IPS DF 6.9 (cell line): ENCODE data around the gene DYNC1I1.

ENCODE experiments used
- DNase-seq: peaks from one replicate; pipeline ENCODE4 v3.0.0-alpha.2; 2013; ENCODE audit warnings: low read depth, low spot score
- H3K27ac ChIP-seq: one replicate; pipeline ENCODE4 v1.5.1; 2013; ENCODE audit warnings: low read length, control low read depth
- H3K27me3 ChIP-seq: 2 replicates; pipeline ENCODE4 v1.6.1; 2013; ENCODE audit warnings: mild to moderate bottlenecking, low read length; ENCODE audit not compliant: control insufficient read depth, insufficient read depth
- H3K36me3 ChIP-seq: 2 replicates; pipeline ENCODE4 v1.6.1; 2013; ENCODE audit warnings: low read length; ENCODE audit not compliant: control insufficient read depth, insufficient read depth
- H3K4me1 ChIP-seq: 2 replicates; pipeline ENCODE4 v1.6.1; 2013; ENCODE audit warnings: low read length; ENCODE audit not compliant: control insufficient read depth, insufficient read depth
- H3K4me3 ChIP-seq: 2 replicates; pipeline ENCODE4 v1.5.1; 2013; ENCODE audit warnings: mild to moderate bottlenecking, low read length
- H3K9me3 ChIP-seq: 2 replicates; pipeline ENCODE4 v1.6.1; 2013; ENCODE audit warnings: low read length, inconsistent platforms; ENCODE audit not compliant: control insufficient read depth, insufficient read depth
- WGBS: extraction: QIAGEN DNeasy Blood & Tissue Kit; methylation state at CpG from one replicate; pipeline ENCODE4 v1.1.7; 2013; ENCODE audit warnings: mixed read lengths, missing lambda C conversion rate; ENCODE audit not compliant: insufficient read length, insufficient coverage; 5-methylcytosine and 5-hydroxymethylcytosine counted together

Gene DYNC1I1

GRCh38 chr7:96059075-96059474 is 286.7 kb downstream of the DYNC1I1 start:
- no peak overlapping the region for H3K27ac ChIP-seq
- no peaks in the 10 kb centered on the region for H3K36me3 ChIP-seq
- no peaks in the 10 kb centered on the region for H3K27me3 ChIP-seq
- no peak overlapping the region for H3K4me3 ChIP-seq
- H3K9me3 ChIP-seq = no peaks in the 10 kb centered on the region
- no peaks in the 10 kb centered on the region; the same call in 1 of the 2 replicates for H3K4me1 ChIP-seq
- WGBS = no CpG with 5 or more reads among the region's 1 CpG
- DNase-seq = no peak

DNA sequence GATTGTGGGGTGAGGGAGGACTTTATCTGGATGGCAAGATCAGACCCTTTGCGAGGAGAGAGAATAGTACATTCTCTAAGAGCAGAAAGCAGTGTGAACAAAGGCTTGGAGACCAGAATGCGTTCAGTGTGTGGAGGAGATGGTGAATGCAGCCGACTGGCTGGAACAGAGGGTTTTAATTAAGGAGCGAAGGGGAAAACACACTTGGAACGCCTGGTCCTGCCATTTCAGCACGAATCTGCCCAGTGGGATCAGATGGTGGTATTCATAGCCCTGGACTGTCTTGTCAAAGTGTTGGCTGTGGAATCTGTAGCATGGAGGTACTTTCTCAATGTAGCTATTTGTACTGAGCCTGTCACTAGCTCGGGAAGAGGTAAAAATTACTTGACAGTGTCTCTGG is 288.7 kb downstream of the DYNC1I1 start:
- no peaks in the 10 kb centered on the region for H3K9me3 ChIP-seq
- no CpG with 5 or more reads among the region's 7 CpGs for WGBS
- H3K27me3 ChIP-seq = no peaks in the 10 kb centered on the region
- H3K4me1 ChIP-seq = no peaks in the 10 kb centered on the region; the same call in 1 of the 2 replicates
- H3K27ac ChIP-seq = no peak overlapping the region
- no peak for DNase-seq
- no peaks in the 10 kb centered on the region for H3K36me3 ChIP-seq
- no peak overlapping the region for H3K4me3 ChIP-seq

DNA sequence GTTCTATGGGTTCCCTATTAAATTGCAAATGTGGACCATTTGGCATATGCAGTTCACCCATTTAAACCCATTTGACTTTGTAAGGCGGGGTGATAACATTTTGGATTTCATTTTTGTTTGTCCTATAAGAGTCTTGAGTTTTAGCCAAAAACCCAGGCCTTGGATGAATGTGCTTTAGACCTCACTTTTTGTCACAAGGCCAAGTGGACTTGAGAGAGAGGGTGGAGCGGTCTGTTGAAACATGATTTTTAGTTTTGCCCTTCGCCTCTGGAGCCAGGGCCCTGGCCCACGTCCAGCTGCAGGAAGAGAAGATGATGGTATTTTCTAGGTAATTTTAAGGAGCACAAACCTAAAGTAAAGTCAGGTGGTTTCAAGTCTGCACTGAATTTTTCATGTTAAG is 289.5 kb downstream of the DYNC1I1 start:
- DNase-seq = no peak
- no peaks in the 10 kb centered on the region; the same call in 1 of the 2 replicates for H3K4me1 ChIP-seq
- no peaks in the 10 kb centered on the region for H3K9me3 ChIP-seq
- H3K4me3 ChIP-seq = no peak overlapping the region
- H3K36me3 ChIP-seq = no peaks in the 10 kb centered on the region
- no peaks in the 10 kb centered on the region for H3K27me3 ChIP-seq
- H3K27ac ChIP-seq = no peak overlapping the region
- no CpG with 5 or more reads among the region's 4 CpGs for WGBS

DNA sequence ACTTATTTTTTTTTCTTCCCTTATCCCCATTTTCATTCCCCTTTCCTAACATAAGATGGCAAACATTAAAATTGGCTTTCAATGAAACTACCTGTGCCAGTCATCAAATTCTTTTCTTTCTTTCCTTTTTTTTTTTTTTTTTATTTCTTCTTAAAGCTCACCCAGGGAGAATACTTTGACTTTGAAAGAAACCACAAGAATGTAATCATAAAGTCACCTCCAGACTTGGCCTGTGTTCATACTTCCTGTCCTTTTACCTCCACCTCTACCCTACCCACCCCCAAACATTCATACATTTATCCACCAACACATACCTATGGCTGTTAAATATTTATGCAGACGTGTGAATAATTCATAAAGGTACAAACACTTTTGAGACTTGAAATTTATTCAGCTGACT is 295.0 kb downstream of the DYNC1I1 start:
- Histone ChIP-seq H3K9me3 (no peaks in the 10 kb centered on the region), H3K27me3 (no peaks in the 10 kb centered on the region), H3K36me3 (no peaks in the 10 kb centered on the region), H3K4me3 (no peak overlapping the region), H3K4me1 (no peaks in the 10 kb centered on the region), H3K27ac (no peak overlapping the region)
- DNase-seq = no peak
- 100% methylated on average over 1 of the region's 1 CpG for WGBS

GRCh38 chr7:96069401-96069800 is 297.0 kb downstream of the DYNC1I1 start:
- H3K27ac ChIP-seq = no peak overlapping the region
- H3K4me1 ChIP-seq = no peaks in the 10 kb centered on the region
- H3K36me3 ChIP-seq = no peaks in the 10 kb centered on the region
- WGBS = no CpG with 5 or more reads among the region's 3 CpGs
- H3K4me3 ChIP-seq = no peak overlapping the region
- no peaks in the 10 kb centered on the region for H3K27me3 ChIP-seq
- H3K9me3 ChIP-seq = no peaks in the 10 kb centered on the region
- DNase-seq = no peak

DNA sequence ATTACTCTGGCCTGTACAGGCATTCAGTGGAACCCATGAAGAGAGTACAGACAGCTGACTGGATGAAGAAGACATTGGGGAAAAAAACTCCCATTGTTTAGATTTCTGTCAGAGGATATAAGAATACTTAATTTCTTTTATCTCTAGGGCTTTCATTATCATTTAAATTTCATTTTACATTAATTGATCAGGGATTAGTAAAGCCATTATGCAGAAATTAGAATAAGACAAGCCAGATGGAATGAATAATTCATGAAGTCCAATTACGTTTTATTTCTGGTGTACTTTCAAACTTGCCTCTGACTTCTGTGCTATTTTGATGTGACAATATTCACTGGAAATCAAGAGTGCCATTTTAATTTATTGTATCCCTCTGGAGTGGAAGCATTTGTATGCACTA is 302.5 kb downstream of the DYNC1I1 start:
- no CpG with 5 or more reads among the region's 1 CpG for WGBS
- Histone ChIP-seq H3K9me3 (no peaks in the 10 kb centered on the region), H3K27me3 (peaks cover 8% of the 10 kb centered on the region; the same call in 1 of the 2 replicates), H3K36me3 (no peaks in the 10 kb centered on the region), H3K4me1 (no peaks in the 10 kb centered on the region), H3K27ac (no peak overlapping the region), H3K4me3 (no peak overlapping the region)
- no peak for DNase-seq

DNA sequence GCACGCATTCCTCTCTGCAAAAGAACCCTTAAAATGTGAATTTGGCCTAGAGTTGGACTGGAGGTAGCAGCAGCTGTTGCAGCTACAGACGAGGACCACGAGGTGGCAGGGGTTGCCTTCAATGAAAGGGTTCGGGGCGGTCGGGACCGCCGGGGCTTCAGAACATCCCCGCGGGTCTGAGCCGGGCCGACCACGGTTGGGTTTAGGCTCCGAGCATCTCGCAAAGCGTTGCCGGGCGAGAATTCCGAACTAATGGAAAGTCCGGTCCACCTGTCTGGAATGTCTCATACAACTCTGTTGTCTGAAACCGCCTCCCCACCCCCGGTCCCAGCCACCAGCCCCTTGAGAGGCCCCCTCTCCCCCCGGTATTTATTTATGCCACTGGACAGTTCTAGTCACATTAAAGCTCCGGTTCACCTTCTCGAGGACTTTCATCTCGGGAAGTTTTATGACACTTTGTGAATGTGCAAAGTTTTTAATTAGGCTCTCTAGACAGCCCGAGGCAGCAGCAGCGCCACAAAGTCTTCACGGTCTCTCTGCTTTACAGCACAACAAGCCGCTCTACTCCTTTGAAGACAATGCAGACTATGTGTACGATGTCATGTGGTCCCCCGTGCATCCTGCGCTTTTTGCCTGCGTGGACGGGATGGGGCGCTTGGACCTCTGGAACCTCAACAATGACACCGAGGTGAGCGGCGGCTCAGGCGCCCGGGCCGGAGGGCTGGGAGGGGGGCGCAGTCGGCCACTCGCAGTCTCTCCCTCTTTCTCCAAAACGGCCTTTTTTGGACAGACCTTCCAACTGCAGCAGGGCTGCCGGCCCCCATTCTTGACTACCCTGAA is 303.4 kb downstream of the DYNC1I1 start:
- Histone ChIP-seq H3K4me3 (peak overlapping the region; percentile 36; the same call in 1 of the 2 replicates), H3K27me3 (peaks cover 8% of the 10 kb centered on the region; the same call in 1 of the 2 replicates), H3K36me3 (no peaks in the 10 kb centered on the region), H3K9me3 (no peaks in the 10 kb centered on the region), H3K27ac (no peak overlapping the region), H3K4me1 (no peaks in the 10 kb centered on the region)
- no peak for DNase-seq
- WGBS = no CpG with 5 or more reads among the region's 47 CpGs

- WGBS = no CpG with 5 or more reads among the region's 10 CpGs
- peak overlapping the region; percentile 36; the same call in 1 of the 2 replicates for H3K4me3 ChIP-seq
- peaks cover 8% of the 10 kb centered on the region; the same call in 1 of the 2 replicates for H3K27me3 ChIP-seq
- H3K9me3 ChIP-seq = no peaks in the 10 kb centered on the region
- DNase-seq = no peak
- no peaks in the 10 kb centered on the region for H3K36me3 ChIP-seq
- H3K4me1 ChIP-seq = no peaks in the 10 kb centered on the region
- no peak overlapping the region for H3K27ac ChIP-seq
These were observed 304.0 kb downstream of the DYNC1I1 start for GRCh38 chr7:96076350-96076707.

GRCh38 chr7:96080027-96080426 is 307.7 kb downstream of the DYNC1I1 start:
- no CpG with 5 or more reads among the region's 6 CpGs for WGBS
- DNase-seq = no peak
- H3K4me1 ChIP-seq = no peaks in the 10 kb centered on the region

DNA sequence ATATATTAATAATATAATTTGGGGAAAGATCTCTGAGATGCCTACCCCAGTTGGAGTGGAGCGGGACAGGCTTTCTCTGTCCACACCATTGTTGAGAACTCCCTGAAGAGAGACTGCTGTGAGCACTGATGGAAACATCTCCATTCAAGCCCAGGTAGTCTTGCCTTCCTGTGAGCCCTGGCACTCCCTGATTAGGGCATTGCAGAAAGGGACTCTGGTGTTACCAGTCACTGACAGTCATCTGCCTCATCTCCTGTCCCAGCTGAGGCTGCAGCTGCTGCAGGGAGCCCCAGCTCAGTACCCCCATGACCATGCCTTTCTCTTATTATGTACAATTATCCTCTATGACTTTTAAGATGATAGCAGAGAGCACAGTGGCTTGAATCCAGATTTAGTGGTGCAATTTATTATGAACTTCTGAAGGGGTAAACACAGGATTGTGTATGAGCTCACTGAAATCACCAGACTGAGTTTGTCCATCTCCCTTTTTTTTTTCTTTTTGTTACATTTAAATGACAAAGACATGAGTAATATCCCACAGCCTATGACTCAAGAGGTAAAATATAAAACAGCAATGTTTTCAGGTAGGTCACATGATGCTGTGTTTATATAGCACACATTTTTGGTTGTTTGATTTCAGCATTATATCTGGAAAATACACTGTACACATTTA is 312.7 kb downstream of the DYNC1I1 start:
- Histone ChIP-seq H3K27me3 (no peaks in the 10 kb centered on the region), H3K9me3 (no peaks in the 10 kb centered on the region), H3K4me1 (no peaks in the 10 kb centered on the region), H3K4me3 (no peak overlapping the region), H3K27ac (no peak overlapping the region), H3K36me3 (no peaks in the 10 kb centered on the region)
- DNase-seq = no peak
- no CpG with 5 or more reads among the region's 1 CpG for WGBS

More at GRCh38 chr7:96080027-96080426, 307.7 kb downstream of the DYNC1I1 start:
- no peak overlapping the region for H3K27ac ChIP-seq
- H3K27me3 ChIP-seq = peaks cover 8% of the 10 kb centered on the region; the same call in 1 of the 2 replicates
- H3K4me3 ChIP-seq = no peak overlapping the region
- H3K9me3 ChIP-seq = no peaks in the 10 kb centered on the region
- H3K36me3 ChIP-seq = no peaks in the 10 kb centered on the region
